B cell (primary cell): ENCODE measurements around the gene HDAC5. TPM values are rescaled to one million over a fixed set of nuclear protein-coding genes. Genes with fewer than 3 reads are reported as not detected.

Source experiments
- ATAC-seq: fragments of 200-7000 bp; cut with Tn5 transposase; one replicate; pipeline ENCODE4 v1.10.0; 2021; ENCODE audit warnings: low read depth, mild to moderate bottlenecking, moderate number of reproducible peaks, moderate library complexity
- CTCF ChIA-PET: fragments of 350-600 bp; sonication (Branson Sonifier 250); formaldehyde crosslinking; loops from one replicate; lab custom pipeline; 2021; ENCODE audit warnings: antibody characterized with exemption, inconsistent platforms; lab: Charles Lee
- POLR2A ChIA-PET: fragments of 350-600 bp; sonication (Branson Sonifier 250); formaldehyde crosslinking; loops from one replicate; lab custom pipeline; 2021; ENCODE audit warnings: antibody characterized with exemption; lab: Charles Lee
- DNase-seq: peaks from one replicate; pipeline ENCODE4 v3.0.0; 2013
- H2AFZ ChIP-seq: 2 replicates; pipeline ENCODE4 v1.6.1; 2012; ENCODE audit warnings: mild to moderate bottlenecking, low read depth, low read length; ENCODE audit not compliant: insufficient read depth, poor library complexity, severe bottlenecking
- H3K27ac ChIP-seq, 2 donors: 1 replicate in 1 of 2; 2 replicates in 1 of 2; pipeline ENCODE4 v1.5.1; 2012 to 2013; ENCODE audit warnings: low read length in 2 of 2, mild to moderate bottlenecking in 2 of 2, moderate library complexity in 1 of 2
- H3K27me3 ChIP-seq, 4 experiments: fragments of 200-600 bp in 1 of 4; sonication (generic) in 1 of 4; replicated peaks in 1 of 4; 1 replicate in 2 of 4; 2 replicates in 2 of 4; pipeline versions ENCODE4 v1.6.1 to v1.7.0; 2013 to 2016; ENCODE audit warnings: low read length in 3 of 4, mild to moderate bottlenecking in 2 of 4, mixed read lengths in 1 of 4, moderate library complexity in 1 of 4; ENCODE audit not compliant: insufficient read depth in 4 of 4, control insufficient read depth in 3 of 4; ENCODE audit errors: control extremely low read depth in 1 of 4
- H3K36me3 ChIP-seq, 2 experiments: replicated peaks in 1 of 2; 1 replicate in 1 of 2; 2 replicates in 1 of 2; pipeline versions ENCODE4 v1.6.1 to v1.7.1; 2013; ENCODE audit warnings: low read length in 1 of 2; ENCODE audit not compliant: insufficient read depth in 2 of 2, control insufficient read depth in 1 of 2; ENCODE audit errors: control extremely low read depth in 1 of 2, extremely low read depth in 1 of 2
- H3K4me1 ChIP-seq, 2 donors: fragments of 200-600 bp in 1 of 2; sonication (generic) in 1 of 2; 1 replicate in 1 of 2; 2 replicates in 1 of 2; pipeline versions ENCODE4 v1.5.1 to v1.6.1; 2013 to 2017; ENCODE audit warnings: low read length in 2 of 2; ENCODE audit not compliant: control insufficient read depth in 2 of 2, insufficient read depth in 2 of 2
- H3K4me2 ChIP-seq: replicated peaks from 2 replicates; pipeline ENCODE3; 2012; ENCODE audit warnings: mild to moderate bottlenecking, low read depth, low read length; ENCODE audit not compliant: poor library complexity, severe bottlenecking
- H3K4me3 ChIP-seq, 5 experiments: fragments of 200-600 bp in 1 of 5; sonication (generic) in 1 of 5; 1 replicate in 3 of 5; 2 replicates in 2 of 5; pipeline versions ENCODE4 v1.5.1 to v1.7.0; 2011 to 2016; ENCODE audit warnings: low read length in 4 of 5, mild to moderate bottlenecking in 4 of 5, low read depth in 2 of 5, control low read depth in 1 of 5, moderate library complexity in 1 of 5; ENCODE audit not compliant: insufficient read depth in 1 of 5; ENCODE audit errors: control extremely low read depth in 1 of 5, extremely low read depth in 1 of 5
- H3K79me2 ChIP-seq: fragments of 200-600 bp; sonication (generic); one replicate; pipeline ENCODE4 v1.6.0; 2016; ENCODE audit warnings: low read length; ENCODE audit not compliant: control insufficient read depth, insufficient read depth
- H3K9ac ChIP-seq: fragments of 200-600 bp; sonication (generic); 2 replicates; pipeline ENCODE4 v1.6.1; 2017; ENCODE audit warnings: mild to moderate bottlenecking, low read length, moderate library complexity
- H3K9me3 ChIP-seq, 3 donors: one replicate each; pipeline versions ENCODE4 v1.6.1 to v1.7.1; 2013; ENCODE audit warnings: low read length in 2 of 3; ENCODE audit not compliant: control insufficient read depth in 2 of 3, insufficient read depth in 1 of 3; ENCODE audit errors: control extremely low read depth in 1 of 3
- H4K20me1 ChIP-seq: 2 replicates; pipeline ENCODE4 v1.6.0; 2012; ENCODE audit warnings: mild to moderate bottlenecking, low read length; ENCODE audit not compliant: insufficient read depth, control insufficient read depth, poor library complexity, severe bottlenecking
- H3K27ac Mint-ChIP-seq: one replicate; pipeline ENCODE4 v1.8.0; 2021; ENCODE audit warnings: mixed read lengths
- H3K27me3 Mint-ChIP-seq: one replicate; pipeline ENCODE4 v1.8.0; 2021; ENCODE audit warnings: mixed read lengths
- H3K4me1 Mint-ChIP-seq: one replicate; pipeline ENCODE4 v1.8.0; 2021; ENCODE audit warnings: mixed read lengths
- H3K4me3 Mint-ChIP-seq: one replicate; pipeline ENCODE4 v1.8.0; 2021; ENCODE audit warnings: mixed read lengths
- H3K9me3 Mint-ChIP-seq: one replicate; pipeline ENCODE4 v1.8.0; 2022; ENCODE audit warnings: mixed read lengths; ENCODE audit not compliant: insufficient read depth
- EZH2 ChIP-seq: IDR thresholded peaks from 2 replicates; pipeline ENCODE4 v1.6.1; 2012; ENCODE audit warnings: borderline replicate concordance, low read depth, mild to moderate bottlenecking, moderate library complexity, low read length; ENCODE audit not compliant: insufficient read depth, poor library complexity, severe bottlenecking
- WGBS: methylation state at CpG from one replicate; pipeline ENCODE4 v1.1.5; 2013; ENCODE audit warnings: missing lambda C conversion rate; ENCODE audit not compliant: insufficient coverage; 5-methylcytosine and 5-hydroxymethylcytosine counted together
- intact Hi-C: fragments of 100-400 bp; cut with micrococcal nuclease; formaldehyde crosslinking; loops from one replicate; pipeline ENCODE4 v1.10.0; 2022
- polyA plus RNA-seq: library from polyadenylated mRNA; depleted of rRNA; stranded (reverse); fragments of >200 nt; gene quantifications from 2 replicates; pipeline ENCODE4 v1.2.3, GENCODE V29; 2012
- total RNA-seq, 2 donors: library from RNA; stranded (reverse); fragments of 120-200 nt in 1 of 2; gene quantifications; 1 replicate in 1 of 2; 2 replicates in 1 of 2; pipeline versions ENCODE4 v1.2.3 to v1.2.4, GENCODE V29; 2013 to 2022
- TF ChIP-seq, protein P1 (sequence below): fragments of 200-600 bp; IDR thresholded peaks from one replicate; pipeline ENCODE4 v1.8.0; 2022; ENCODE audit warnings: antibody characterized with exemption, mild to moderate bottlenecking

Gene HDAC5
- total and polyA plus RNA-seq, 2 donors (not counting 1 experiment from before 2014, with no cell fraction given): 99.8 to 104 TPM

DNA sequence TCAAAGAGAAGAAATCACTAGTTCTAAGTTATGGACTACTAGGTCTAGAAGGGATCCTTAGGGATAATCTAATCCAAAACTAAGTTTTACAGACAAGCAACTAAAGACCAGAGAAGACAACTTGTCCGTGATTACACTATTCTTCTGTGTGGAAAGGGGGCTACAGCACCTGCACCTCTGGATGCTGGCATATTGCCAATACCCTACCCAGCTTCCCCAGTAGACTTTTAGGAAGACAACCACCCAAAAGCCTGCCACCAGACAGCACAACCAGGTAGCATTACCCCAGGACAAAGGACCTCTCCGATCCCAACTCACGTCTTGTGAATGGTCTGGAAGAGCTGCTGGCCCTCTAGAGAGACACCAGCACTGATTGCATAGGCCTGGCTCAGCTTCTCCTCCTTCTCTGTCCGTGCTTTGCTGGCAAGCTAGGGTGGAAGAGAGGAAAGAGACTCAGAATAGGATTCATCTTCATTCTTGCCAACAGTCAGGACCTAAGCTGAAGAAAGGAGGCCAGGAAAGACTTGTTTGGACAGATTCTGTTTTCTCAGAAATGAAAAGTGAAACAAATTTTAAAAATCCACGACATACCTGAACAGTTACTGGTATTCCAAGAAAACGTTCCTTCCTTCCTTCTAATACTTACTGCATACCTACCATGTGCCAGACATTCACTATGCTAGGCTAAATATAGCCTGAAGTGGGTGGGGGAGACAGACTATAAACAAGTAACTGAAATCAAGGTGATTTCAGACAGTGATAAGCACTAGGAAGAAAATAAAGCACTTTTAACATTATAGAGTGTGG, 83.4 kb downstream of the HDAC5 start:
- Histone ChIP-seq H3K79me2 (peaks cover 23% of the 10 kb centered on the region), H3K9me3 (no peaks in the 10 kb centered on the region), H3K4me3 (no peak overlapping the region), H3K4me2 (no peak overlapping the region), H3K9ac (no peak overlapping the region), H3K4me1 (no peaks in the 10 kb centered on the region), H3K27ac (no peak overlapping the region), H2AFZ (no peak overlapping the region), H4K20me1 (peaks cover 31% of the 10 kb centered on the region), H3K36me3 (peaks cover 6 to 35% of the 10 kb centered on the region in 2 experiments), H3K27me3 (no peaks in the 10 kb centered on the region)
- no peak overlapping the region for H3K27ac Mint-ChIP-seq
- DNase-seq (no peak), ATAC-seq (no peak)
- intact Hi-C loops: loop anchor here (2.0 kb wide), 1 partner anchor 33 kb away; no protein-coding TSS in a partner anchor
- POLR2A ChIA-PET: no interaction called here
- no peak overlapping the region for H3K4me3 Mint-ChIP-seq
- 100% methylated on average over 2 of the region's 6 CpGs for WGBS
- CTCF ChIA-PET: interaction anchor here (0.6 to 8.4 kb wide), 6 partner anchors 16 to 407 kb away, joined by 3 to 180 read pairs (median 6); partner anchors contain the start of genes MPP2 and PPY
- no peaks in the 10 kb centered on the region for H3K27me3 Mint-ChIP-seq
- TF ChIP-seq, protein P1, sequence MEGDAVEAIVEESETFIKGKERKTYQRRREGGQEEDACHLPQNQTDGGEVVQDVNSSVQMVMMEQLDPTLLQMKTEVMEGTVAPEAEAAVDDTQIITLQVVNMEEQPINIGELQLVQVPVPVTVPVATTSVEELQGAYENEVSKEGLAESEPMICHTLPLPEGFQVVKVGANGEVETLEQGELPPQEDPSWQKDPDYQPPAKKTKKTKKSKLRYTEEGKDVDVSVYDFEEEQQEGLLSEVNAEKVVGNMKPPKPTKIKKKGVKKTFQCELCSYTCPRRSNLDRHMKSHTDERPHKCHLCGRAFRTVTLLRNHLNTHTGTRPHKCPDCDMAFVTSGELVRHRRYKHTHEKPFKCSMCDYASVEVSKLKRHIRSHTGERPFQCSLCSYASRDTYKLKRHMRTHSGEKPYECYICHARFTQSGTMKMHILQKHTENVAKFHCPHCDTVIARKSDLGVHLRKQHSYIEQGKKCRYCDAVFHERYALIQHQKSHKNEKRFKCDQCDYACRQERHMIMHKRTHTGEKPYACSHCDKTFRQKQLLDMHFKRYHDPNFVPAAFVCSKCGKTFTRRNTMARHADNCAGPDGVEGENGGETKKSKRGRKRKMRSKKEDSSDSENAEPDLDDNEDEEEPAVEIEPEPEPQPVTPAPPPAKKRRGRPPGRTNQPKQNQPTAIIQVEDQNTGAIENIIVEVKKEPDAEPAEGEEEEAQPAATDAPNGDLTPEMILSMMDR: no peak
- no peak for TF ChIP-seq EZH2
- no peaks in the 10 kb centered on the region for H3K9me3 Mint-ChIP-seq
- peaks cover 9% of the 10 kb centered on the region for H3K4me1 Mint-ChIP-seq

DNA sequence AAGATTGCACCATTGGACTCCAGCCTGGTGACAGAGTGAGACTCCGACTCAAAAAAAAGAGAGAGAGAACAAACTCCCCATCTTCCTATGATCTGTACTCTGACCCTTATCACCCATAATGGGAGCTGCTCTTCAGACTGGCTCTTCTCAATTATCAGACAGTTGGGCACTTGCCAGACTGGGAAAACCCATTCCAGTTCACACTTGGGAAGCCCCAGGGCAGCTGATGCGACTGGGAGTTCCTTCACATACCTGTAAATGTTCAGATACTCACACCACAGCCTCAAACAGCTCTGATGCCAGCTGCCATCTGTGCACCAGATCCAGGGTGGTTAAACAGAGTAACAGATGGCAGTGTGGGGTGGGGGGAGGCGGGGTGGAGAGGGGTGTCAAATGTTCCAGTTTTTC, 84.8 kb downstream of the HDAC5 start:
- H3K27me3 ChIP-seq: no peaks in the 10 kb centered on the region
- no peak for DNase-seq
- H3K9ac ChIP-seq: no peak overlapping the region
- H3K4me1 ChIP-seq: peaks cover 6% of the 10 kb centered on the region in 2 donors
- intact Hi-C loops: no loop called here
- CTCF ChIA-PET: interaction anchor here (8.4 kb wide), 1 partner anchor 94 kb away, joined by 180 read pairs; the partner anchor contains the start of gene PPY
- no peaks in the 10 kb centered on the region for H3K9me3 ChIP-seq
- Mint-ChIP-seq H3K9me3 (no peaks in the 10 kb centered on the region), H3K27me3 (no peaks in the 10 kb centered on the region), H3K27ac (no peak overlapping the region), H3K4me1 (peaks cover 16% of the 10 kb centered on the region), H3K4me3 (no peak overlapping the region)
- H3K4me3 ChIP-seq: no peak overlapping the region
- H3K27ac ChIP-seq: no peak overlapping the region
- H2AFZ ChIP-seq: no peak overlapping the region
- H3K4me2 ChIP-seq: no peak overlapping the region
- H3K79me2 ChIP-seq: peaks cover 23% of the 10 kb centered on the region
- no peak for TF ChIP-seq EZH2
- TF ChIP-seq, protein P1: no peak
- no peak for ATAC-seq
- POLR2A ChIA-PET: no interaction called here
- WGBS: 100% methylated on average over 2 of the region's 3 CpGs
- H4K20me1 ChIP-seq: peaks cover 19% of the 10 kb centered on the region
- H3K36me3 ChIP-seq: peaks cover 6 to 43% of the 10 kb centered on the region in 2 experiments
